ENCODE results near the gene HS3ST1. TPM values are rescaled to one million over a fixed set of nuclear protein-coding genes. Genes with fewer than 3 reads are reported as not detected.
A peak's percentile ranks its signal among the peaks of the same experiment; 100 is the strongest.

HS3ST1 gene
- total RNA-seq, 1 donor from 2014 or later: 3.4 TPM

- H3K9me3 Mint-ChIP-seq: no peaks in the 10 kb centered on the region
- no peak for DNase-seq (ENCODE audit: low spot score in 2 of 2, unreplicated experiment in 2 of 2)
- peaks cover 22% of the 10 kb centered on the region for H3K27me3 Mint-ChIP-seq (ENCODE audit: low read depth)
- H3K4me1 Mint-ChIP-seq: peaks cover 53% of the 10 kb centered on the region
- peaks cover 1% of the 10 kb centered on the region for H3K36me3 Mint-ChIP-seq
- no peak overlapping the region for H3K4me3 Mint-ChIP-seq
- H3K27ac Mint-ChIP-seq: no peak overlapping the region
- TF ChIP-seq CTCF (IDR thresholded peaks at IDR 0.05; ENCODE audit: unreplicated experiment): peak; percentile 45
These were observed 4.7 kb downstream of the HS3ST1 start for GRCh38 chr4:11424000-11424399.

GRCh38 chr4:11423465-11423864 lies 5.2 kb downstream of the HS3ST1 start:
- DNase-seq (ENCODE audit: low spot score in 2 of 2, unreplicated experiment in 2 of 2): no peak
- peak overlapping the region; percentile 21 for H3K27ac Mint-ChIP-seq
- peaks cover 22% of the 10 kb centered on the region for H3K27me3 Mint-ChIP-seq (ENCODE audit: low read depth)
- peaks cover 1% of the 10 kb centered on the region for H3K36me3 Mint-ChIP-seq
- H3K4me1 Mint-ChIP-seq: peaks cover 53% of the 10 kb centered on the region
- H3K4me3 Mint-ChIP-seq: no peak overlapping the region
- H3K9me3 Mint-ChIP-seq: no peaks in the 10 kb centered on the region
- no peak for TF ChIP-seq CTCF (IDR thresholded peaks at IDR 0.05; ENCODE audit: unreplicated experiment)

GRCh38 chr4:11421116-11421515 lies 7.6 kb downstream of the HS3ST1 start:
- Mint-ChIP-seq H3K4me3 (no peak overlapping the region), H3K36me3 (peaks cover 1% of the 10 kb centered on the region), H3K27me3 (ENCODE audit: low read depth) (no peaks in the 10 kb centered on the region), H3K9me3 (no peaks in the 10 kb centered on the region), H3K4me1 (peaks cover 44% of the 10 kb centered on the region), H3K27ac (no peak overlapping the region)
- DNase-seq (ENCODE audit: low spot score in 2 of 2, unreplicated experiment in 2 of 2): no peak
- no peak for TF ChIP-seq CTCF (IDR thresholded peaks at IDR 0.05; ENCODE audit: unreplicated experiment)

- no peak overlapping the region for H3K27ac Mint-ChIP-seq
- no peaks in the 10 kb centered on the region for H3K9me3 Mint-ChIP-seq
- no peak overlapping the region for H3K4me3 Mint-ChIP-seq
- TF ChIP-seq CTCF (IDR thresholded peaks at IDR 0.05; ENCODE audit: unreplicated experiment): no peak
- no peaks in the 10 kb centered on the region for H3K27me3 Mint-ChIP-seq (ENCODE audit: low read depth)
- no peak for DNase-seq (ENCODE audit: low spot score in 2 of 2, unreplicated experiment in 2 of 2)
- peaks cover 1% of the 10 kb centered on the region for H3K36me3 Mint-ChIP-seq
- H3K4me1 Mint-ChIP-seq: peaks cover 52% of the 10 kb centered on the region
These were observed 8.4 kb downstream of the HS3ST1 start for GRCh38 chr4:11420327-11420726.

- Mint-ChIP-seq H3K4me3 (no peak overlapping the region), H3K9me3 (no peaks in the 10 kb centered on the region), H3K27ac (no peak overlapping the region), H3K27me3 (ENCODE audit: low read depth) (no peaks in the 10 kb centered on the region), H3K36me3 (peaks cover 1% of the 10 kb centered on the region), H3K4me1 (peaks cover 50% of the 10 kb centered on the region)
- TF ChIP-seq CTCF (IDR thresholded peaks at IDR 0.05; ENCODE audit: unreplicated experiment): no peak
- no peak for DNase-seq (ENCODE audit: low spot score in 2 of 2, unreplicated experiment in 2 of 2)
These were observed 10.1 kb downstream of the HS3ST1 start for GRCh38 chr4:11418610-11419009.

- TF ChIP-seq CTCF (IDR thresholded peaks at IDR 0.05; ENCODE audit: unreplicated experiment): no peak
- H3K27me3 Mint-ChIP-seq (ENCODE audit: low read depth): no peaks in the 10 kb centered on the region
- H3K4me3 Mint-ChIP-seq: no peak overlapping the region
- H3K9me3 Mint-ChIP-seq: no peaks in the 10 kb centered on the region
- H3K27ac Mint-ChIP-seq: no peak overlapping the region
- no peak for DNase-seq (ENCODE audit: low spot score in 2 of 2, unreplicated experiment in 2 of 2)
- H3K36me3 Mint-ChIP-seq: peaks cover 1% of the 10 kb centered on the region
- peaks cover 41% of the 10 kb centered on the region for H3K4me1 Mint-ChIP-seq
These were observed 12.0 kb downstream of the HS3ST1 start for GRCh38 chr4:11416767-11417113.
